Measurements from ENCODE around the gene SCUBE1.

DNA sequence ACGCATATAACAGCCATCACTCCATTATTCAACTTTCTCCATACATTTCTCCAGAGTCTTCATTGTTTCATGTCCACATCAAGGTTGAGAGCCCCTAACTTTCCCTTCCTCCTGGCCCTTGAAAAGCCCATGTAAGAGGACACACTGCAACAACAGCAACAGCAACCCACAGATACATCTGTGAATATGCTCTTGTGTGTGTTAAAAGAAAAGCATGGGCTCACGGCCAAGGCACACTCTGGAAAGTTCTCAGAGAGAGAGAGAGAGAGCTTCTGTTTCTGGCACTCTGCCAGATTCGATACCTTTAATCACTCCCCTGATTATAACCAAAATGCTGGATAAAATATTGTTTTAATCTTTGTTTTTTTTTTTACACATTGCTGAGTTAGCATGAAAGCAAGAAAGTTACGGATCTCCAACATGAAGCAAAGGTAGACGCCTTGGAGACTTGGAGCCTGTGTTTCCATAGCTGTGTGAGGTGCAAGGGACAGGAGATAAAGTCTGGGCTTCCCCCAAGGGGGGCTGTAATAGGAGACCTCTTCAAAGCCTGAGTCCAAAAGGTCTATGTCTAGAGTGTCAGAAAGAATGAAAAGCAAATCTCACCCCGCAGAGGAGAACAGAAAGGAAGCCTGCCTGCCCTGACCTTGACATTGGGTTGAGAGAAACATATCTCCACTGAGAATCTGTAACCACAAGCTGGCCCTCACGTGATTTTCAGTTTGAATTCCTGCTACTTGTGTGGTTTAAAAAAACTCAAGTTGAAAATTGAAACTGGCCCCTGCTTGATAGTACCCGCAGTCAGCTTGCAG, 34.9 kb upstream of the SCUBE1 start:
- TF ChIP-seq, protein P1, sequence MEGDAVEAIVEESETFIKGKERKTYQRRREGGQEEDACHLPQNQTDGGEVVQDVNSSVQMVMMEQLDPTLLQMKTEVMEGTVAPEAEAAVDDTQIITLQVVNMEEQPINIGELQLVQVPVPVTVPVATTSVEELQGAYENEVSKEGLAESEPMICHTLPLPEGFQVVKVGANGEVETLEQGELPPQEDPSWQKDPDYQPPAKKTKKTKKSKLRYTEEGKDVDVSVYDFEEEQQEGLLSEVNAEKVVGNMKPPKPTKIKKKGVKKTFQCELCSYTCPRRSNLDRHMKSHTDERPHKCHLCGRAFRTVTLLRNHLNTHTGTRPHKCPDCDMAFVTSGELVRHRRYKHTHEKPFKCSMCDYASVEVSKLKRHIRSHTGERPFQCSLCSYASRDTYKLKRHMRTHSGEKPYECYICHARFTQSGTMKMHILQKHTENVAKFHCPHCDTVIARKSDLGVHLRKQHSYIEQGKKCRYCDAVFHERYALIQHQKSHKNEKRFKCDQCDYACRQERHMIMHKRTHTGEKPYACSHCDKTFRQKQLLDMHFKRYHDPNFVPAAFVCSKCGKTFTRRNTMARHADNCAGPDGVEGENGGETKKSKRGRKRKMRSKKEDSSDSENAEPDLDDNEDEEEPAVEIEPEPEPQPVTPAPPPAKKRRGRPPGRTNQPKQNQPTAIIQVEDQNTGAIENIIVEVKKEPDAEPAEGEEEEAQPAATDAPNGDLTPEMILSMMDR (IDR thresholded peaks at IDR 0.05), result no peak
- TF ChIP-seq EP300 (IDR thresholded peaks at IDR 0.05; ENCODE audit: low read depth), result no peak
- TF ChIP-seq POLR2A (IDR thresholded peaks at IDR 0.05), result no peak
- TF ChIP-seq POLR2AphosphoS5 (IDR thresholded peaks at IDR 0.05), result no peak
